ENCODE measurements around the gene DALRD3. TPM values are rescaled to one million over a fixed set of nuclear protein-coding genes. Genes with fewer than 3 reads are reported as not detected.

Gene DALRD3
- total and polyA plus RNA-seq, 2 of the 8 experiments (the other 6 are each of a cell fraction or from before 2014, with no cell fraction given): 30.4 to 86.5 TPM

DNA sequence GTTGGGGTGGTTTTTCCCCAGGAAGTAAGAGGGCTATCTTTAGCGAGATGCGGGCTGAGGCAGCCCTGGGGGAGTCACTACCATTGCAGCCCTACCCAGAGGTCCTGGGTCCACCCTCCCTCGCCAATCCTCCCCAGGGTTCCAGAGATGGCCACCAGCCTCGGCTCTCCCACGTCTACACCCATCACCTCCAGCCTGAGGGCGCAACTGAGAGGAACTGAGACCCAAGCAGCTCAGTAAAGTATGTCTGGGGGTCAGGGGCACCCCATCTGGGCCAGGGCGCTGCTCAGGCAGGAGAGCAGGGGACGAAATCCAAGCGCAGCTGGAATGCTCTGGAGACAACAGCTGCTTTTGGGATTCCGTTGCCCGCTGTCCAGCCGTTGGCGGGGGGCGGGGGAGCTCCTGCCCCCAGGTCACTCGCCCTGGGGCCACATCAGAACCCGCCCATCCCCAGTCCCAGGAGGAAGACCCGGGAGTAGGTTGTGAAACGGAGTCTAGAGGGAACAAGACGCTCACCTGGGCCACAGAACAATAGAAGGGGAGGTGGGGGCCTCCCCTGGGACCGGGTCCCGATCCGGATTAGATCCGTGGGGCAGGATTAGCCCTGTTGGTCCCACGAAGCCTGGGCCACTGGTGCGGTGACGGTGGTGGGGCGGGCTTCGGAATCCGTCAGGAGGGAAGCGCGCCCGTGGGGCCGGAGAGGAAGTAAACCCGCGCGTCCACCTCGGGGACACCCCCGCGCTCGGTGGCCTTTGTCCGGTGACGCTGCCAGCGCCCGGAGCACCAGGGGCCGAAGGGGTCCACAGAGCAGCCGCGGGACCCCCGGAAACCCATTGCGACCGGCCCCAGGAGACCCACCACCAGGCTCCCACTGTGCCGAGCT lies 2.2 kb upstream of the DALRD3 start (continued):
- TF ChIP-seq NRF1 (IDR thresholded peaks at IDR 0.05; ENCODE audit: low read depth, low read length): no peak
- 0 out of 4 replicates have a peak, but pooled peaks of 1 of the 2 experiments have one; percentile 0 for TF ChIP-seq SIN3A (conservative IDR thresholded peaks at IDR 0.05 in 1 of 2, IDR thresholded peaks at IDR 0.05 in 1 of 2; ENCODE audit: low read depth in 1 of 2, low read length in 2 of 2)
